Measurements from ENCODE around the gene KLHL30. TPM values are rescaled to one million over a fixed set of nuclear protein-coding genes. Genes with fewer than 3 reads are reported as not detected.

KLHL30 gene, protein sequence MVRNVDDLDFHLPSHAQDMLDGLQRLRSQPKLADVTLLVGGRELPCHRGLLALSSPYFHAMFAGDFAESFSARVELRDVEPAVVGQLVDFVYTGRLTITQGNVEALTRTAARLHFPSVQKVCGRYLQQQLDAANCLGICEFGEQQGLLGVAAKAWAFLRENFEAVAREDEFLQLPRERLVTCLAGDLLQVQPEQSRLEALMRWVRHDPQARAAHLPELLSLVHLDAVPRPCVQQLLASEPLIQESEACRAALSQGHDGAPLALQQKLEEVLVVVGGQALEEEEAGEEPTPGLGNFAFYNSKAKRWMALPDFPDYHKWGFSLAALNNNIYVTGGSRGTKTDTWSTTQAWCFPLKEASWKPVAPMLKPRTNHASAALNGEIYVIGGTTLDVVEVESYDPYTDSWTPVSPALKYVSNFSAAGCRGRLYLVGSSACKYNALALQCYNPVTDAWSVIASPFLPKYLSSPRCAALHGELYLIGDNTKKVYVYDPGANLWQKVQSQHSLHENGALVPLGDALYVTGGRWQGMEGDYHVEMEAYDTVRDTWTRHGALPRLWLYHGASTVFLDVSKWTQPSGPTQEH
- total RNA-seq (2014; rRNA removed; shearing (Covaris generic)) = 0.07 TPM in 1 of 2 replicates, not detected in the other

DNA sequence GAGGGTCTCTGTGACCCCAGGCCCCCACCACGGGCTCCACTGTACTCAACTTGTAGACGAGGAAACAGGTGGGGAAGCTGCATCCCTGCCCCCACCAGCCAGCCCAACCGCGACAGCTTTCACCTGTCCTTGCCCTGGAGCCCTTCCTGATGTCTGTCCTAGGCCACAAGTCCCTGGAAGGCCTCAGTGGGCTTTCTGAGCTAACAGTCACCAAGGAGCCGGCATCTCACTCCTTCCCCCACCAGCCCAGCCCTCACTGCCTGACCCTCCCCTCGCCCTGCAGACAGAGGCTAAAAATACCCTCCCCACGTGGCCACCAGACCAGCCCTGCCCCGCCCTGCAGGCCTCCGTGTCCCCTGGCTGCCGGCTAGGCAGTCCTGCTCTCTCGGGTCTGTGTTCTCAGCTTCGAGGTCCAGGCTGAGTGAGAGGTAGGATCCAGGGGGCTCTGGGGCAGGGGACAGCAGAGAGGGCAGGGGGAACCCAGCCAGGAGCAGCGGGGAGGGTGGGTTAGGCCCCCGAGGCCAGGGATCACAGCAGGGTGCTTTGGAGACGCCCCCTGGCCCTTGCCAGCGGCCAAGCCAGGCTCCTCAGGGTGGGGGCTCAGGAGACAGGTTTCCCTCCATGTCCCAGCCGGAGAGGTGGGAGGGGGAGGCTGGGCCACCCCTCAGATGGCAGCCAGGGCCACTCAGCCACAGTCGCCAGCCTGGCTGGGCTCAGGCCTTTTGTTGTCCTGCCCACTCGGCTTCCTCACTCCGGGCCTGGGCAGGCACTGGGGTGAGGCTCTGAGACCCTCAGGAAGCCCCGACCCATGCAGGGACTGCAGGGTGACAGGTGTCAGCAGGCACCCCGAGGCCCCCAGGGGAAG, at the start of gene KLHL30:
TSS of gene KLHL30 (plus strand) at position 338 of the 865 bp plus-strand sequence. CDS start 2,087 bp downstream, outside the sequence.
- in situ Hi-C loops (cut with HindIII; ENCODE audit: low sequenced_read_pairs) = no loop called here
- no peak for DNase-seq (ENCODE audit: low spot score)

DNA sequence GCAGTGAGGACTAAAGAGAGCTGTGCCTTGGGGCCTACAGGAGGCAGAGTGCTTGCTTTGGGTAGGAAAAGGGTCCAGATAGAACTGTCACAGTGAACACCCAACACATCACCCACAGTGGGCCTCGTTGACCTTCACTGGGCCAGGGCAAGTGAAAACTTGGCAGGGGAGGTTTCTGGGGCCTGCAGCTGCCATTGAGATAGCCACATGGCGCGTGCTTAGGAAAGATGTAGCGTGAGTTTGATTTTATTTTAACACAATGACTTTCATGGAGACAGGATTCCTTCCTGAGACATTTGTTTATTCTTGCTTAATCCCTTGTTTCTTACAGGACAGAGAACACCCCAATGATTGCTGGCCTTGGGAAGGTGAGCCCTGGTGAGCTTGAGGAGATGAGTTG, 47.6 kb upstream of the KLHL30 start:
- no peak for DNase-seq (ENCODE audit: low spot score)
- in situ Hi-C loops (cut with HindIII; ENCODE audit: low sequenced_read_pairs) = no loop called here

DNA sequence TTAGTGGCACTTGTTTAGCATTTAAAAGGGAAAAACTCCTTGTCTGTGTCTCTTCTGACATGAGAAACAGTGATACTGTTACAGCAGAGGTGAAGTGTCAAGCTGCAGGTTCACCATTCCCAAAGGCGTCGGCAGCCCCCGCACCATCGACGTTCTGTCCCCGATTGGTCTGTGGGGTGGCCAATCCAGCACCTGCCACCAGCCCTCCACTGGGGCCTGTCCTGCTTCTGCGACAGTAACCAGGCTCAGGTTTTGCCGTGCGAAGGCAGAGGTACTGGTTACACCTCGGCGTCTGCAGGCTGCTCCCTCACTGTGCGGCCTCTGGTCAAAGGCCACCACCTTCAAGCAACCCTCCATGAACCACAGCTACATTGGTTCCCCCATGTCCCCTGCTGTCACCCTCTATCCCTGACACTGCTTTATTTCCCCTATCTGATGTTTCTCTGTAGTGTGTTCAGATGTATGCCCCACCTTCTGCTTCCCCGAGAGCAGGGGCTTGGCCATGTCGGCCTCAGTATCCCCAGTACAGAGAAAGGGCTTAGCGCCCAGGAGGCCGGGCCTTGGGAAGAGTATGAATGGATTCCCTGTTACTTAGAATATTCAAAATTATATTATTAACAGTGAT, 46.9 kb upstream of the KLHL30 start:
- no peak for DNase-seq (ENCODE audit: low spot score)
- in situ Hi-C loops (cut with HindIII; ENCODE audit: low sequenced_read_pairs) = no loop called here

DNA sequence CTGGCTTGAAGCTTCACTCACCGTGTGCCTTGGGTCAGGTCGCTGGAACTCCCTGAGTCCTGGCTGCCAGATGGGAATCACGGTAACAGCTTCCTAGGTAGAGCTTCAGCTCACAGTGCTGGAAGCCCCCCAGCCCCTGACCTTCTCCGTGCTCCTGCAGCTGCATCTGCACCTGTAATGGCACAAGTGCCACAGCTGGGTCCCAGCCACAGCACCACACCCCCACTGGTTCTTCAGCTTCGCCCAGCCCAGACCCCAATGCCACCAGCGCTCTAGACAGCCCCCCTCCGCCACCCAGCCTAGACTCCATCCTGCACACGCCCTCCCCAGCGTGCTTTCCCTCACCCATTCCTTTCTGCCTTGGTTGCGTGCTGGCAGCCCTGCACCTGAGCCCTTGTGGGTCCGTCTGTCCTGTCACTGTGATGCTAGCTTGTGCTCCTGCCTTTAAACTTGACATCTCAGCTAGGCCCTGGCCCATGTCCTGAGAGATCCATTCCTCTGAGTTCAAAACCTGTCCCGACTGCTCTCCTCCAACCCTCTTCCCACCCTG, 45.9 kb upstream of the KLHL30 start:
- DNase-seq (ENCODE audit: low spot score) = no peak
- in situ Hi-C loops (cut with HindIII; ENCODE audit: low sequenced_read_pairs) = no loop called here

DNA sequence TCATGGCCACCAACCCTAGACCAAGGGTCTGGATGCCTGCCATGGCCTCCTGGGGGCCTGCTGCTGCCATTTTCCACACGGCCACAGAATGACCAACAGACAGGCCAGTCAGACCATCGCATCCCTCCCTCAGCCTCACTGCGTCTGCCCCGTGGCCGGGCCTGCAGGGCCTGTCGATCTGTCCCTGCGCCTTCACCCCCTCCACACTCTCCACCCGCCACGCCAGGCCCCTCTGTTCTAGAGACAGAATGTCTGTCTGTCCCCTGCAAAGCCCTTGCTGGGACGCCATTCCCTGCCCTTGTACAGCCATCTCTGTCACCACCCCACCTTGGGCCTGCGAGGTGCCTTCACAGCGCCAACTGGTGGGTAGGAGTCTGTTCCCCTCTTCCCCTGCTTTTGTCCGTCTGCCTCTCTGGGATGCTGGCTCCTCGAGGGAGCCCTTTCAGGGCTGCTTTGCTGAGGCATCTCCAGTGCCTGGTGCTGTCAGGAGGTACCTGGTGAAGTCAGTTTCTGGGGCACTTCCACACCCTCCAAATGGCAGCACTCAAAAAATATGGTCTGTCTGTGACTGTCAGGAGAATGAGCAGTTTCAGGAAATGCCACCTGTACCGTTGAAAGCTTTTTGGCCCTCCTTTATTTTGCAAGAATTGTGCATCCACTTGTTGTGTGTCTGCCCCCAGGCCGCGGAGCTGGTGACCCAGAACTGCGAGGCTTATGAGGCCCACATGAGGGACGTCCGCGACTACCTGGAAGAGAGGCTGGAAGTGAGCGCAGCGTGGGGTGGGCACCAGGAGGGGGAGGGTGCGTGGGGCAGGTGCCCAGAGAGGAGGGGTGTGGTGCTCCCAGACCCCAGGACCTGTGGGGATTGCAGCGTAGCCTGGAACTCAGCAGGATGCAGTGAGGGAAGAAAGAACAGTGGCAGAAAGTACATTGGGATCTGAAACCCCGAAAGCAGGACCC, 45.0 kb upstream of the KLHL30 start:
- in situ Hi-C loops (cut with HindIII; ENCODE audit: low sequenced_read_pairs) = no loop called here
- DNase-seq (ENCODE audit: low spot score) = no peak

DNA sequence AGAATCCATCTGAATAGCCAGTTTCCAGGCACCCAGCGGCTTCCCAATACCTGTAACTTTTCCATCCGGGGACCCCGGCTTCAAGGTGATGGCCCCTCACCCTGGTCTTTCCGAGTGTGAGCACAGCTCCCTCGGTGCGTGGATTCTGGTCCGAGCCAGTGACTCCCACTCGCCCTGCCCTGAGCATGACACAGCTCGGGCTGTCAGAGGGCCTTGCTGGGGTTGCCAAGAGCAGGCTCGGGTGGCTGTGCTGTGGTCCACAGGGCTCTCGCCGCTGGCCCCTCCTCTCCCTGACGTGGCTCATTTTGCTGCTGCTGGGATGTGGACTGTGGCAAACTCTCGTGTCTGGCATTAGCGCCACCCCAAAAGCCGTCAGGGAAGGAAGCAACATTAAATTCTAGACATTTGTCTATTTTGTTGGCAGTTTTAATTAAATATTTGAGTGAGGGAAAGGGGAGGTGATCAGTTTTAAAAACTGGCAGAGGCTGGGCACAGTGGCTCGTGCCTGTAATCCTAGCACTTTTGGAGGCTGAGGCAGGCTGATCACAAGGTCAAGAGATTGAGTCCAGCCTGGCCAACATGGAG, 43.9 kb upstream of the KLHL30 start:
- DNase-seq (ENCODE audit: low spot score) = no peak
- in situ Hi-C loops (cut with HindIII; ENCODE audit: low sequenced_read_pairs) = no loop called here

DNA sequence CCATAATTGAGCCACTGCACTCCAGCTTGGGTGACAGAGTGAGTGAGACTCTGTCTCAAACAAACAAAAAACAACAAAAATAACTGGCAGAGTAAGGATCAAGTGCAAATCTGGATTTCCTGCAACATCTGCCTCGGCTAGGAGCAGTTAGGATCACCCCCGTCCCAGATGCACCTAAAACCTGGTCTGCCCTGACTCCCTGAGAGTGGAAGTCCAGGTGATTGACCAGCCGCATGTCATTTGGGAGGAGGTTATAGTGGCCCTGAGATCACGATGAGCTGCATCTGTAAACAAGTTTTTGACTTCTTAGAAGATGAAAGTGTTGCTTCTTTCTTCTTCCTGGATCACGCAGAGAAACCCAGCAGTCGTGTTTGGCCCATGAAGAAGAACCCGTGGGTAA, 43.3 kb upstream of the KLHL30 start:
- DNase-seq (ENCODE audit: low spot score) = no peak
- in situ Hi-C loops (cut with HindIII; ENCODE audit: low sequenced_read_pairs) = no loop called here

DNA sequence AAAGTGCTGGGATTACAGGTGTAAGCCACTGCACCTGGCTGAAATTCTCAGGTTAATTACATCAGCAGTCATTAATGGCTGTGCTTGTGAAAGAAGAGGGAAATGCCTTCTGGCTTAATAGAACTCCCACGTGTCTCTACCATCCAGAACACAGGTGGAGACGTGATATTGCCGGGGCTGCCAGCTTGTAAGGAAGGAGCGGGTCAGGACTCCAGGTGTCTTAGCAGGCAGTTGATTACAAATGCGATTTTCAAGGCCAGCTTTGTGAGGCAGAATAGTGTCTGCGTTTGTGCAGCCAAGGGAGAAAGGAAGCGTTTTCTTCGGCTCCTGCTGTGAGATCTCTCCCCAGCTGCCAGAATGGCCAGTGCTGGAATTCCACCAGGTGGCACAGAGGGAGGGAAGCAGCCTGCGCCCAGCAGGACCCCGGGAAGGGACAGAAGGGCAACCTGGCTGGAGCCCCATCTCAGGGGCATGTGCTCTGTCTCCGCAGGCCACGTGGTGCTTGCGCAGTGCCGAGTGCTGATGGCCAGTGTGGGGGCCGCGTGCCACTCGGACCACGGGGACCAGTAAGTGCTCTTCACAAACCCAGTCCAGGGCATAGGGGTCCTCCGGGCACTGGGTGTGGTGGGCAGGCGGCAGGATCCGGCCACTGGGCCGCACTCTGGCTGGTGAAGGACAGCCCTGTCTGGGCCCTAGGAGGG, 42.0 kb upstream of the KLHL30 start:
- peak; percentile 99 for DNase-seq (ENCODE audit: low spot score)
- in situ Hi-C loops (cut with HindIII; ENCODE audit: low sequenced_read_pairs) = no loop called here

DNA sequence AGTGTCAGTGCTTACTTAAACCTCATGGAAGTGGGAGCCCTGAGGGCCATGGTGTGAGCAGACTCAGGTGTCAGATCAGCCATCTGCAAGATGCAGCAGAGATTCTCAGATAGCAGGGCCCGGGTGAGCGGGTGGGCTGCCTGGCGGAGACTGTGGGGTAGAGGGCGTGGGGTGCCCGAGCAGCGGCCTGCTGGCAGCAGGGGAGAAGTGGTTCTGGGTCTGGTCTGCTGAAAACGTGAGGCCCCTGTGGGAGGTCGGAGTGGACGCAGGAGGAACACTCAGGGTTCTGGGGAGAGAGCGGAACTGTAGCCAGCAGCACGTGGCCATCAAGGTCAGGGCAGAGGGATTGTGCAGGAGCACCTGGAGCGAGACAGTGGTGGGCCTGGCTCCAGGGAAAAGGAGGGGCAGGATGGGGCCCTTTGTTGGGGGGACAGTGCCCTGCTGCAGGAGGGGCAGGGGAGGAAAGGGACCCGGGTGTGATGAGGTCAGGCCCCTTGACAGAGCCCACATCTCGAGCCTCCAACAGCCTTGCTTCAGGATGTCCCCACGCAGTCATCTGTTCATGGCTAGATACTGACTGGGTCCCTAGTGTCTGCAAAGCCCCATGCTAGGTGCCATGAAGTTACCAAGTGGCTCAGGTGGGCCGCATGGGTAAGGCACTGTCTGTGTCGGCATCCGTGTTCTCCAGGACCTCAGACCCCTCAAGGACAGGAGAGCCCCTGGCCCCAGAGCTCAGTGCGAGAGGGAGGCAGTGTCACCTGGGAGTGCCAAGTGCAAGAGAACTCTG, 41.1 kb upstream of the KLHL30 start:
- in situ Hi-C loops (cut with HindIII; ENCODE audit: low sequenced_read_pairs) = no loop called here
- DNase-seq (ENCODE audit: low spot score) = no peak

DNA sequence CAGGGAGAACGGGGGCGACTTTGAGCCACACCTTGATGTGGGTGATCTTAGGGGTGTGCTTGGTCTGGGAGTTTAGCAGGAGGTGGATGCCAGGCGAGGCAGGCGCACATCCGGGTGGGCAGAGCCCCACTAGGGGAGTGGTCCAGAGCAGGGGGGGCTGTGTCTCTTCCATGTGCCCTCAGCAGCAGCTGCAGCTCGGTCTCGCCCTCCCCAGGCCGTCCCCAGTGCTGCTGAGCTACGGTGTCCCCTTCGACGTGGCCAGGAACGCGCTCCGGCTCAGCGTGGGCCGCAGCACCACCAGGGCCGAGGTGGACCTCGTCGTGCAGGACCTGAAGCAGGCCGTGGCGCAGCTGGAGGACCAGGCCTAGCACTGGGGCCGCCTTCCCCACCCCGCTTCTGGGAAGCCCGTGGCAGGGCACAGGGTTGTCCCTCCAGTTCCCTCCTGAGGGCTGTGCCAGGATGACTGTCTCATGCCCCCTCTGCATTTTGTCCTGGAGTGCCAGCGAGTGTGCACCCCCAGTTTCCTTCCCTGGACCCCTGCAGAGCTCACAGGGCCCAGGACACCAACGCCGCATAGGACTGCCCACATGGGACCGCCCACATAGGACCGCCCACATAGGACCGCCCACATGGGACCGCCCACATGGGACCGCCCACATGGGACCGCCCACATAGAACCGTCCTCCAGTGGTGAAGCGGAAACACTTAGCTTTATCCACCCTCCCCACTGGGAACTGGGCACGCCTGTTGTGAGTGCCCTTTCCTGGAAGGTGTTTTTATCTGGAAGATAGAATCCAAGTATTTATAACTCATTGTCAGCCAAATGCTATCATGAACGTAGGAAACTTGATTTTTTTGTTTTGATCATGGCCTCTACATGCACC, 40.2 kb upstream of the KLHL30 start:
- no peak for DNase-seq (ENCODE audit: low spot score)
- in situ Hi-C loops (cut with HindIII; ENCODE audit: low sequenced_read_pairs) = no loop called here

DNA sequence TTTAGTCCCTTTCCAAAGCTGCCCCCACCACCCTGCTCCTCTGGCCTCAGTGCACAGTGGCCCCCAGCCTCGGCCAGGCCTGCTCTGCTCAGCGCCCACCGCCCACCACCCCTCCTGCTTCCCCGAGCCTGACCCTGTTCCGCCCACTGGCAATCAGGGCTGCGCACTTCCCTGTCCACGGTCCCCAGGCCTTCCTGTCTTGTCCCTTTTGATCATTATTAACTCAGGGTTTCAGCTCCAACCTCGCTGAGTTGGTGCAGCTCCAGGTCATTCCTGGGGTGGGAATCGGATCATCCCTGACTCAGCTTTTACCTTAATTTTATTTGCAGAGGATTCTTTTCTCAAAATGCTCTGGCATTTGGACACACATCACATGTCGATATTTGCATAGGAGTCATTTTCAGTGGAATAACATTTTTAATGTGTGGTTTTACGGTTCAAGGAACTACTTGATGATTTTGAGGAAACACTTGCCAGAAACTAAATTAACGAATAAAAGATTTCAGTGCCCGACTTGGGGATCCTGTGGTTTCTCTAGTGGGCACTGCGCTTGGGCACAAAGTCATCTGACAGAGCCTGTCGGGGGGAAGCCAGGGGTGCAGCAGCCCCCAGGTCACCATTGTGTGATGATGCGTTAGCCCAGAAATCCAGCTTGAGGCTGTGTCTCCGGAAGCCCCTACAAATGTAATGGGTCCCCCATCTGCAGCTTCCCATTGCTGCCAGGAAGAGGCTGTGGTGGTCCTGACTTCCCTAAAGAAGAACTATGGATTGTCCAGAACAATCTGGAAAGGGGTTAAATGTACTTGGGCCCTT, 39.4 kb upstream of the KLHL30 start:
- no peak for DNase-seq (ENCODE audit: low spot score)
- in situ Hi-C loops (cut with HindIII; ENCODE audit: low sequenced_read_pairs) = no loop called here

DNA sequence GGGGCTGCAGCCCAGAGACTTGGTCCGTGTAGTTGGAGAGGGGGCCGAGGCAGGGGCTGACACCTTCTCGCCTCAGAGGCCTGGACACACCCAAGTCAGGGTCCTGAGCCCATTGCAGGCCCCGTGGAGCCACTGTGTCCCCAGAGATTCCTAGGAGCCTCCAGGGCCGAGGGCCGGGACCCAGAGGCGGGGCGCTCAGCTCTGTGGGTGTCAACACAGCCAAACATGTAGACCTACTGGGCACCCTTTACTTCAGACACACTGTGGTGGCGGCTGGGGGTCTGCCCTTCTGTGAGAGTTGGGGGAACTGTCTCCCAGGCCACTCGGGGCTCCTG, 38.8 kb upstream of the KLHL30 start:
- in situ Hi-C loops (cut with HindIII; ENCODE audit: low sequenced_read_pairs) = no loop called here
- no peak for DNase-seq (ENCODE audit: low spot score)

DNA sequence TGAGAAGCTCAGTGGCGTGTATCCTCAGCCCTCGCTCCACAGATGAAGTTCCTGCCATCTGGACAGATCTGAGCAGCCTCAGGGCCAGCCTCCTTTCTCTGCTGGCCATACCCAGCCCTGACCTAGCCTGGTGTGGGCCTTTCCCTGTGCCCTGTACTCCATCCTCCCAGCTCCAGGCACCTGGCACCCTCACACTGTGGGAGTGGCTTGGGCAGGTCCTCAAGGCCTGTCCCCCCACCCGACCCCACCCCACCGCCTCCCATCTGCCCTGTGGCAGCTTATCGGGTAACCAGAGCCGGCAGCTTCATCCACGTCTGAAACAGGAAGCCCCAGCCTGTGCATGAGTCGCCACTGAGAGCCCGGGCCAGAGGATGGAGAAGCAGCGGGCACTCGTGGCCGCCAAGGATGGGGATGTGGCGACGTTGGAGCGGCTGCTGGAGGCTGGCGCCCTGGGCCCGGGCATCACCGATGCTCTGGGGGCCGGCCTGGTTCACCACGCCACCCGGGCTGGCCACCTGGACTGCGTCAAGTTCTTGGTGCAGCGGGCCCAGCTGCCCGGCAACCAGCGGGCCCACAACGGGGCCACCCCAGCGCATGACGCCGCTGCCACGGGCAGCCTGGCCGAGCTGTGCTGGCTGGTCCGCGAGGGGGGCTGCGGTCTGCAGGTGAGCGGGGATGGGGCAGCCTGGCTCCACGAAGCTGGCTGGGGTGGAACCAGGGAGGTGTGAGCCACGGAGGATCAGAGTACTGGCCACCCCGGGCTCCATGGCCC, 38.2 kb upstream of the KLHL30 start, which contains the start of gene ESPNL:
TSS of gene ESPNL (plus strand) at position 292 of the 772 bp plus-strand sequence. CDS start at position 372, 80 bp downstream.
- in situ Hi-C loops (cut with HindIII; ENCODE audit: low sequenced_read_pairs) = no loop called here
- DNase-seq (ENCODE audit: low spot score) = no peak

Data from G401 (cell line).